CD4-positive, alpha-beta memory T cell (primary cell): Measurements from ENCODE around the gene MAP1S. TPM values are rescaled to one million over a fixed set of nuclear protein-coding genes. Genes with fewer than 3 reads are reported as not detected.

Experiments
- CTCF ChIA-PET: fragments of 350-600 bp; sonication (Branson Sonifier 250); formaldehyde crosslinking; loops from one replicate; lab custom pipeline; 2021; ENCODE audit warnings: inconsistent platforms; ENCODE audit not compliant: partially characterized antibody; lab: Charles Lee
- POLR2A ChIA-PET: fragments of 350-600 bp; sonication (Branson Sonifier 250); formaldehyde crosslinking; loops from one replicate; lab custom pipeline; 2021; ENCODE audit not compliant: partially characterized antibody; lab: Charles Lee
- DNase-seq, 5 donors: peaks; one replicate each; pipeline versions ENCODE4 v3.0.0 to v3.0.0-alpha.2; 2020 to 2022; ENCODE audit warnings: mixed read lengths in 1 of 5
- H3K27ac ChIP-seq: one replicate; pipeline ENCODE4 v1.7.0; 2013; ENCODE audit warnings: low read depth, low read length
- H3K27me3 ChIP-seq: 2 replicates; pipeline ENCODE4 v1.7.0; 2013; ENCODE audit warnings: mild to moderate bottlenecking, low read length, moderate library complexity; ENCODE audit not compliant: insufficient read depth
- H3K36me3 ChIP-seq: 2 replicates; pipeline ENCODE4 v1.7.0; 2013; ENCODE audit warnings: mild to moderate bottlenecking, low read length, moderate library complexity; ENCODE audit not compliant: insufficient read depth
- H3K4me1 ChIP-seq: 2 replicates; pipeline ENCODE4 v1.7.0; 2013; ENCODE audit warnings: mild to moderate bottlenecking, low read length, moderate library complexity; ENCODE audit not compliant: insufficient read depth
- H3K4me3 ChIP-seq, 2 donors: one replicate each; pipeline ENCODE4 v1.7.0; 2013; ENCODE audit warnings: low read length in 2 of 2, mild to moderate bottlenecking in 1 of 2
- H3K9me3 ChIP-seq, 2 donors: one replicate each; pipeline ENCODE4 v1.7.0; 2013; ENCODE audit warnings: low read length in 2 of 2, control low read depth in 1 of 2; ENCODE audit not compliant: control insufficient read depth in 1 of 2
- H3K27ac Mint-ChIP-seq, 7 donors: one replicate each; pipeline ENCODE4 v1.8.0; 2020 to 2021; ENCODE audit warnings: mixed read lengths in 7 of 7, mild to moderate bottlenecking in 6 of 7, inconsistent platforms in 3 of 7, moderate library complexity in 3 of 7
- H3K27me3 Mint-ChIP-seq, 2 donors: one replicate each; pipeline ENCODE4 v1.8.0; 2020 to 2021; ENCODE audit warnings: mixed read lengths in 2 of 2
- H3K36me3 Mint-ChIP-seq, 2 donors: one replicate each; pipeline ENCODE4 v1.8.0; 2020 to 2021; ENCODE audit warnings: mixed read lengths in 2 of 2, inconsistent platforms in 1 of 2, mild to moderate bottlenecking in 1 of 2
- H3K4me1 Mint-ChIP-seq, 4 donors: one replicate each; pipeline ENCODE4 v1.8.0; 2020 to 2021; ENCODE audit warnings: mixed read lengths in 4 of 4, mild to moderate bottlenecking in 1 of 4
- H3K4me3 Mint-ChIP-seq, 8 donors: one replicate each; pipeline ENCODE4 v1.8.0; 2020 to 2021; ENCODE audit warnings: mixed read lengths in 8 of 8, mild to moderate bottlenecking in 7 of 8, moderate library complexity in 6 of 8, inconsistent platforms in 3 of 8
- H3K9me3 Mint-ChIP-seq, 8 donors: one replicate each; pipeline ENCODE4 v1.8.0; 2020 to 2021; ENCODE audit warnings: mixed read lengths in 8 of 8, mild to moderate bottlenecking in 5 of 8, inconsistent platforms in 3 of 8, moderate library complexity in 1 of 8
- intact Hi-C: fragments of 100-400 bp; cut with micrococcal nuclease; formaldehyde crosslinking; loops from one replicate; pipeline ENCODE4 v1.15.1; 2023
- polyA plus RNA-seq, 2 donors: library from polyadenylated mRNA; unstranded; fragments of 300-500 nt; fragmentation: Illumina TruSeq; gene quantifications; one replicate each; pipeline ENCODE4 v1.2.3, GENCODE V29; 2021
- total RNA-seq, 2 experiments: library from RNA; stranded (reverse); gene quantifications; one replicate each; pipeline ENCODE4 v1.2.3, GENCODE V29; 2021

MAP1S gene
- total and polyA plus RNA-seq, 4 experiments from 2014 or later, result 8.2 to 64.9 (median 54.0) TPM

- Histone ChIP-seq H3K4me3 (no peak overlapping the region), H3K36me3 (no peaks in the 10 kb centered on the region), H3K27me3 (peaks cover 11% of the 10 kb centered on the region), H3K4me1 (peaks cover 5% of the 10 kb centered on the region), H3K9me3 (no peaks in the 10 kb centered on the region), H3K27ac (no peak overlapping the region)
- H3K27ac Mint-ChIP-seq, result peak overlapping the region in 2 of 7 donors; percentile 31 to 59
- peaks cover 33 to 50% of the 10 kb centered on the region in 2 donors for H3K27me3 Mint-ChIP-seq
- peak overlapping the region in 1 of 8 donors; percentile 35 for H3K4me3 Mint-ChIP-seq
- peaks cover 0 to 2% (median 0%) of the 10 kb centered on the region in 8 donors for H3K9me3 Mint-ChIP-seq
- H3K36me3 Mint-ChIP-seq, result no peaks in the 10 kb centered on the region
- no peak for DNase-seq
- ChIA-PET POLR2A (no interaction called here), CTCF (no interaction called here)
- intact Hi-C loops, result no loop called here
- peaks cover 3 to 12% (median 8%) of the 10 kb centered on the region in 4 donors for H3K4me1 Mint-ChIP-seq
Observed at GRCh38 chr19:17679526-17680229, 39.6 kb upstream of the MAP1S start.

GRCh38 chr19:17680230-17680722 is 39.0 kb upstream of the MAP1S start:
- H3K27ac Mint-ChIP-seq, result peak overlapping the region in 2 of 7 donors; percentile 31 to 59
- POLR2A ChIA-PET, result no interaction called here
- H3K4me3 Mint-ChIP-seq, result peak overlapping the region in 4 of 8 donors; percentile 25 to 59 (median 52)

GRCh38 chr19:17681505-17682125 is 37.7 kb upstream of the MAP1S start:
- CTCF ChIA-PET, result no interaction called here
- peak in 1 of 5 donors; percentile 17 for DNase-seq
- intact Hi-C loops, result no loop called here
- H3K9me3 ChIP-seq, result no peaks in the 10 kb centered on the region
- Mint-ChIP-seq H3K9me3 (peaks cover 0 to 2% (median 0%) of the 10 kb centered on the region in 8 donors), H3K27me3 (peaks cover 42 to 59% of the 10 kb centered on the region in 2 donors), H3K4me3 (no peak overlapping the region), H3K36me3 (no peaks in the 10 kb centered on the region), H3K27ac (no peak overlapping the region), H3K4me1 (peaks cover 3 to 16% (median 12%) of the 10 kb centered on the region in 4 donors)
- peaks cover 11% of the 10 kb centered on the region for H3K27me3 ChIP-seq
- no peaks in the 10 kb centered on the region for H3K36me3 ChIP-seq
- H3K4me1 ChIP-seq, result peaks cover 9% of the 10 kb centered on the region
- POLR2A ChIA-PET, result no interaction called here
- H3K27ac ChIP-seq, result no peak overlapping the region
- no peak overlapping the region for H3K4me3 ChIP-seq

More at GRCh38 chr19:17680230-17680722, 39.0 kb upstream of the MAP1S start:
- Histone ChIP-seq H3K9me3 (no peaks in the 10 kb centered on the region), H3K27ac (no peak overlapping the region), H3K4me1 (peaks cover 5% of the 10 kb centered on the region), H3K27me3 (peaks cover 11% of the 10 kb centered on the region), H3K4me3 (no peak overlapping the region), H3K36me3 (no peaks in the 10 kb centered on the region)
- CTCF ChIA-PET, result no interaction called here
- intact Hi-C loops, result no loop called here
- H3K4me1 Mint-ChIP-seq, result peaks cover 3 to 12% (median 8%) of the 10 kb centered on the region in 4 donors
- peaks cover 38 to 56% of the 10 kb centered on the region in 2 donors for H3K27me3 Mint-ChIP-seq
- H3K36me3 Mint-ChIP-seq, result no peaks in the 10 kb centered on the region
- peak in 3 of 5 donors; percentile 17 to 47 (median 24) for DNase-seq
- H3K9me3 Mint-ChIP-seq, result peaks cover 0 to 2% (median 0%) of the 10 kb centered on the region in 8 donors

GRCh38 chr19:17682273-17682672 is 37.0 kb upstream of the MAP1S start:
- Histone ChIP-seq H3K9me3 (no peaks in the 10 kb centered on the region), H3K27me3 (peaks cover 15% of the 10 kb centered on the region), H3K4me3 (no peak overlapping the region), H3K36me3 (no peaks in the 10 kb centered on the region), H3K27ac (no peak overlapping the region), H3K4me1 (peaks cover 13% of the 10 kb centered on the region)
- intact Hi-C loops, result no loop called here
- no peaks in the 10 kb centered on the region for H3K36me3 Mint-ChIP-seq
- DNase-seq, result no peak
- H3K9me3 Mint-ChIP-seq, result peaks cover 0 to 2% (median 0%) of the 10 kb centered on the region in 8 donors
- ChIA-PET POLR2A (no interaction called here), CTCF (interaction anchor here (0.8 kb wide), 1 partner anchor 11 kb away, joined by 3 read pairs; no protein-coding TSS in a partner anchor)
- H3K27me3 Mint-ChIP-seq, result peaks cover 43 to 57% of the 10 kb centered on the region in 2 donors
- H3K4me1 Mint-ChIP-seq, result peaks cover 3 to 21% (median 14%) of the 10 kb centered on the region in 4 donors
- no peak overlapping the region for H3K4me3 Mint-ChIP-seq
- H3K27ac Mint-ChIP-seq, result no peak overlapping the region

DNA sequence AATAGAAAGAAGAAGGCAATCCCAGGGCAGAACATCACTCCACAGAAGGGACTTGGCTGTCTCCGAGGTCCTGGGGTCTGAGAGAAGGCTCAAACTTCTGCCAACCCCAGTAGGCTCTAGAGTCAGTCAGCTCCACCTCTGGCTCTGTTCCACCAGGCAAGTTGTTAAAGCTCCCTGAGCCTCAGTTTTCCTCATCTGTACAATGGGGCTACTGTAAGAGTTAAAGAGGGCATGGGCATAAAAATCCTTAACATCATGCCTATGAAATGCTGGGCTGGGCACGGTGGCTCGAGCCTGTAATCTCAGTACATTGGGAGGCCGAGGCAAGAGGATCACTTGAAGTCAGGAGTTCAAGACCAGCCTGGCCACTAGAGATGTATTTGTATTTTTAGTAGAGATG is 36.2 kb upstream of the MAP1S start:
- ChIA-PET POLR2A (no interaction called here), CTCF (interaction anchor here (0.8 kb wide), 1 partner anchor 10 kb away, joined by 3 read pairs; no protein-coding TSS in a partner anchor)
- Mint-ChIP-seq H3K27ac (no peak overlapping the region), H3K4me3 (no peak overlapping the region), H3K36me3 (no peaks in the 10 kb centered on the region), H3K9me3 (peaks cover 0 to 6% (median 0%) of the 10 kb centered on the region in 8 donors), H3K27me3 (peaks cover 47 to 59% of the 10 kb centered on the region in 2 donors), H3K4me1 (peaks cover 6 to 27% (median 19%) of the 10 kb centered on the region in 4 donors)
- Histone ChIP-seq H3K4me1 (peaks cover 21% of the 10 kb centered on the region), H3K27ac (no peak overlapping the region), H3K27me3 (peaks cover 20% of the 10 kb centered on the region), H3K36me3 (no peaks in the 10 kb centered on the region), H3K4me3 (no peak overlapping the region), H3K9me3 (no peaks in the 10 kb centered on the region)
- no peak for DNase-seq
- intact Hi-C loops, result no loop called here

- Histone ChIP-seq H3K9me3 (no peaks in the 10 kb centered on the region), H3K36me3 (no peaks in the 10 kb centered on the region), H3K4me3 (no peak overlapping the region), H3K27ac (no peak overlapping the region), H3K27me3 (peaks cover 25% of the 10 kb centered on the region), H3K4me1 (peaks cover 22% of the 10 kb centered on the region)
- intact Hi-C loops, result no loop called here
- peaks cover 49 to 61% of the 10 kb centered on the region in 2 donors for H3K27me3 Mint-ChIP-seq
- ChIA-PET CTCF (no interaction called here), POLR2A (no interaction called here)
- H3K4me3 Mint-ChIP-seq, result no peak overlapping the region
- H3K4me1 Mint-ChIP-seq, result peaks cover 9 to 32% (median 22%) of the 10 kb centered on the region in 4 donors
- peaks cover 0 to 4% of the 10 kb centered on the region in 2 donors for H3K36me3 Mint-ChIP-seq
- H3K27ac Mint-ChIP-seq, result no peak overlapping the region
- H3K9me3 Mint-ChIP-seq, result peaks cover 0 to 9% (median 1%) of the 10 kb centered on the region in 8 donors
- no peak for DNase-seq
Observed at GRCh38 chr19:17684256-17684655, 35.0 kb upstream of the MAP1S start.

- H3K27me3 Mint-ChIP-seq, result peaks cover 45 to 58% of the 10 kb centered on the region in 2 donors
- Histone ChIP-seq H3K27ac (no peak overlapping the region), H3K4me3 (no peak overlapping the region), H3K9me3 (no peaks in the 10 kb centered on the region), H3K4me1 (peaks cover 17% of the 10 kb centered on the region), H3K36me3 (no peaks in the 10 kb centered on the region), H3K27me3 (peaks cover 18% of the 10 kb centered on the region)
- H3K27ac Mint-ChIP-seq, result no peak overlapping the region
- POLR2A ChIA-PET, result no interaction called here
- intact Hi-C loops, result no loop called here
- no peak overlapping the region for H3K4me3 Mint-ChIP-seq
- H3K4me1 Mint-ChIP-seq, result peaks cover 8 to 26% (median 16%) of the 10 kb centered on the region in 4 donors
- peaks cover 0 to 9% (median 1%) of the 10 kb centered on the region in 8 donors for H3K9me3 Mint-ChIP-seq
- DNase-seq, result no peak
- H3K36me3 Mint-ChIP-seq, result peaks cover 0 to 4% of the 10 kb centered on the region in 2 donors
- CTCF ChIA-PET, result no interaction called here
Observed at GRCh38 chr19:17685451-17686022, 33.7 kb upstream of the MAP1S start.
